ENCODE measurements around the gene OR10H3. TPM values are rescaled to one million over a fixed set of nuclear protein-coding genes. Genes with fewer than 3 reads are reported as not detected.

The OR10H3 gene
- total RNA-seq, 2 experiments from 2014 or later, result not detected

DNA sequence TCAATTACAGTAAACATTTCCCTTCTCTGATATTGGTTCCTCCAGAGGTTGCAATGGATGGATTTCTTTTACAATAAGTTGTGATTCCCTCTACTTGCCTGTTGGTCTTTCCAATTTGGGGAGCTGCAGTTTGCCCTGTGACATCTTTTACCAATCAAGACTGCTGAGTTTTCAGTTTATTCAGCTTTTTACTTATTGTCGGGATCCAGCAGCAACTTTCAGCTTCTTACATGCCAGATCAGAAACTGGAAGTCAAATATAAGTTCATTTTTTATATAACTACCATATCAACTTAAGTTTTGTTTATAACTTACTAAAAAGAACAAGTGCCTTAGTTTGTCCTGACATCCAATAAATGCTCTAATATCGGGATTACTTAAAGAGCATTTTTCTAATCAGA lies 10.5 kb downstream of the OR10H3 start:
- TF ChIP-seq, protein P1, sequence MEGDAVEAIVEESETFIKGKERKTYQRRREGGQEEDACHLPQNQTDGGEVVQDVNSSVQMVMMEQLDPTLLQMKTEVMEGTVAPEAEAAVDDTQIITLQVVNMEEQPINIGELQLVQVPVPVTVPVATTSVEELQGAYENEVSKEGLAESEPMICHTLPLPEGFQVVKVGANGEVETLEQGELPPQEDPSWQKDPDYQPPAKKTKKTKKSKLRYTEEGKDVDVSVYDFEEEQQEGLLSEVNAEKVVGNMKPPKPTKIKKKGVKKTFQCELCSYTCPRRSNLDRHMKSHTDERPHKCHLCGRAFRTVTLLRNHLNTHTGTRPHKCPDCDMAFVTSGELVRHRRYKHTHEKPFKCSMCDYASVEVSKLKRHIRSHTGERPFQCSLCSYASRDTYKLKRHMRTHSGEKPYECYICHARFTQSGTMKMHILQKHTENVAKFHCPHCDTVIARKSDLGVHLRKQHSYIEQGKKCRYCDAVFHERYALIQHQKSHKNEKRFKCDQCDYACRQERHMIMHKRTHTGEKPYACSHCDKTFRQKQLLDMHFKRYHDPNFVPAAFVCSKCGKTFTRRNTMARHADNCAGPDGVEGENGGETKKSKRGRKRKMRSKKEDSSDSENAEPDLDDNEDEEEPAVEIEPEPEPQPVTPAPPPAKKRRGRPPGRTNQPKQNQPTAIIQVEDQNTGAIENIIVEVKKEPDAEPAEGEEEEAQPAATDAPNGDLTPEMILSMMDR (conservative IDR thresholded peaks at IDR 0.05; ENCODE audit: low read length), result no peak
- no peak for TF ChIP-seq EZH2phosphoT487 (IDR thresholded peaks at IDR 0.05; ENCODE audit: borderline replicate concordance, low read depth, low read length)
- BruUV-seq (replicated peaks), result no TSS peak
- CTCF ChIA-PET (ENCODE audit: unreplicated experiment), result no interaction called here
- Histone ChIP-seq H3K4me1 (ENCODE audit: insufficient read depth, low read length, poor library complexity, severe bottlenecking) (no peaks in the 10 kb centered on the region), H3K27ac (ENCODE audit: low read depth, low read length, poor library complexity, severe bottlenecking) (no peak overlapping the region), H3K4me3 (ENCODE audit: low read depth, low read length, poor library complexity, severe bottlenecking) (no peak overlapping the region), H3K79me2 (ENCODE audit: insufficient read depth, low read depth, low read length) (no peaks in the 10 kb centered on the region), H2AFZ (ENCODE audit: low read length) (no peak overlapping the region), H3K9me2 (ENCODE audit: insufficient read depth, low read length) (no peaks in the 10 kb centered on the region), H3K9me3 (ENCODE audit: low read length) (no peaks in the 10 kb centered on the region), H3K36me3 (ENCODE audit: insufficient read depth, low read length) (no peaks in the 10 kb centered on the region), H4K20me1 (ENCODE audit: insufficient read depth, low read length) (no peaks in the 10 kb centered on the region), H3K4me2 (ENCODE audit: low read length) (no peak overlapping the region)
- POLR2A ChIA-PET, result no interaction called here
- no peak for DNase-seq (ENCODE audit: low spot score)
- intact Hi-C loops (cut with micrococcal nuclease; ENCODE audit: unreplicated experiment), result no loop called here

DNA sequence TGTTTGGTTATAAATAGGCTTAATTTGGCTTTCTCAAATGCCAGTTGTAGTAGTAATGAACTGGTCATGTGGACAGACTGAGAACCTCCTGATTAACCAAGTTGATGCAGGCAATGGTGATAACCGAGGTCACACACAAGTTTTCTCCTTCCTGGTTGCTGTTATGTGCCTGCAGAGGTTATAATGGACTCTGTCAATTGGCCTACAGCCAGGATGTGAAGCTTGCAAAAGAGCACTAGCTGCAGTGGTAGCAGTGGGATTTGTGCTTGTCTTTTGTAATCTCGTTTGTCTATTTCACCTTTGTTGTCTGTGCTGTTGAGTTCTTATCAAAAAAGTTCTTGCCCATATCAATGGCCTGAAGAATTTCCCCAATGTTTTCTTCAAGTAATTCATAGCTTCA lies 20.6 kb downstream of the OR10H3 start:
- no peak overlapping the region for H2AFZ ChIP-seq (ENCODE audit: low read length)
- no peaks in the 10 kb centered on the region for H3K36me3 ChIP-seq (ENCODE audit: insufficient read depth, low read length)
- H3K4me1 ChIP-seq (ENCODE audit: insufficient read depth, low read length, poor library complexity, severe bottlenecking), result no peaks in the 10 kb centered on the region
- H3K27ac ChIP-seq (ENCODE audit: low read depth, low read length, poor library complexity, severe bottlenecking), result no peak overlapping the region
- no peak overlapping the region for H3K4me2 ChIP-seq (ENCODE audit: low read length)
- no peak for DNase-seq (ENCODE audit: low spot score)
- H3K4me3 ChIP-seq (ENCODE audit: low read depth, low read length, poor library complexity, severe bottlenecking), result no peak overlapping the region
- TF ChIP-seq, protein P1 (conservative IDR thresholded peaks at IDR 0.05; ENCODE audit: low read length), result no peak
- no peak for TF ChIP-seq EZH2phosphoT487 (IDR thresholded peaks at IDR 0.05; ENCODE audit: borderline replicate concordance, low read depth, low read length)
- H4K20me1 ChIP-seq (ENCODE audit: insufficient read depth, low read length), result no peaks in the 10 kb centered on the region
- no peaks in the 10 kb centered on the region for H3K79me2 ChIP-seq (ENCODE audit: insufficient read depth, low read depth, low read length)
- ChIA-PET POLR2A (no interaction called here), CTCF (ENCODE audit: unreplicated experiment) (no interaction called here)
- intact Hi-C loops (cut with micrococcal nuclease; ENCODE audit: unreplicated experiment), result no loop called here
- no peaks in the 10 kb centered on the region for H3K9me2 ChIP-seq (ENCODE audit: insufficient read depth, low read length)
- H3K9me3 ChIP-seq (ENCODE audit: low read length), result no peaks in the 10 kb centered on the region
- no TSS peak for BruUV-seq (replicated peaks)

DNA sequence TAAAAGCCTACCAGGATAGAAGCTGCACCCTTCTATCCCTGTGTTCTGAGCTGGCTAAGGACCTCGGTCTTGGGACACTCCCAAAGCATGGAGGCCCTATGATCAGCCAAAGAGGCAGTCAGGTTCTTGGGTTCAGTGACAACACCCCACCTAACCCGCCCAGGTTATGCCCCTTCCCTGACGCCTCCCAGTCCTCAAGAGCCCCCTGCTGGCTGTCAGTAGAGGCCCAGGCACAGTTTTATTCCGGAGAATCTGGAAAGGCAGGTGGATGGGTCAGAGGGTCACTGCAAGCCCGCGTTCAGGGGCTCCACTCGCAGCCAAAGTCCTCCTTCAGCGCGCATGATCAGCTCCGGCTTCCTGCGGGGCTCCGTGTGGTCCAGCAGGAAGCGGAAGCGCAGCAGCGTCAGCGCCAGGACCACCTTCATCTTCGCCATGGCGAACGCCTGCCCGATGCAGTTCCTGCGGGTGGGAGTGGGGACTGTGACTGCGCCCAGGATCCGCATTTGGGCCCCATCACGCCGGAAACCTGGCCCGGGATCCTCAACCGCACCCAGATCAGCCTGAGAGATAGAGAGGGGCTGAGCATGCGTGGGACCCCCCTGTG lies 22.3 kb downstream of the OR10H3 start:
- H4K20me1 ChIP-seq (ENCODE audit: insufficient read depth, low read length), result no peaks in the 10 kb centered on the region
- no TSS peak for BruUV-seq (replicated peaks)
- H3K9me2 ChIP-seq (ENCODE audit: insufficient read depth, low read length), result no peaks in the 10 kb centered on the region
- intact Hi-C loops (cut with micrococcal nuclease; ENCODE audit: unreplicated experiment), result no loop called here
- no peak overlapping the region for H3K27ac ChIP-seq (ENCODE audit: low read depth, low read length, poor library complexity, severe bottlenecking)
- DNase-seq (ENCODE audit: low spot score), result no peak
- H2AFZ ChIP-seq (ENCODE audit: low read length), result no peak overlapping the region
- no peak for TF ChIP-seq EZH2phosphoT487 (IDR thresholded peaks at IDR 0.05; ENCODE audit: borderline replicate concordance, low read depth, low read length)
- TF ChIP-seq, protein P1 (conservative IDR thresholded peaks at IDR 0.05; ENCODE audit: low read length), result peak; percentile 50
- H3K4me1 ChIP-seq (ENCODE audit: insufficient read depth, low read length, poor library complexity, severe bottlenecking), result no peaks in the 10 kb centered on the region
- ChIA-PET CTCF (ENCODE audit: unreplicated experiment) (no interaction called here), POLR2A (no interaction called here)
- no peak overlapping the region for H3K4me2 ChIP-seq (ENCODE audit: low read length)
- H3K4me3 ChIP-seq (ENCODE audit: low read depth, low read length, poor library complexity, severe bottlenecking), result no peak overlapping the region
- no peaks in the 10 kb centered on the region for H3K79me2 ChIP-seq (ENCODE audit: insufficient read depth, low read depth, low read length)
- no peaks in the 10 kb centered on the region for H3K36me3 ChIP-seq (ENCODE audit: insufficient read depth, low read length)
- H3K9me3 ChIP-seq (ENCODE audit: low read length), result no peaks in the 10 kb centered on the region
